ENCODE measurements around the gene SUGCT.

Gene SUGCT

GRCh38 chr7:40468891-40469864, 334.4 kb downstream of the SUGCT start:
- ChIA-PET POLR2A (no interaction called here), CTCF (no interaction called here)
- H3K4me1 ChIP-seq (ENCODE audit: control insufficient read depth, insufficient read depth, low read length) = no peaks in the 10 kb centered on the region

GRCh38 chr7:40470091-40470592, 335.3 kb downstream of the SUGCT start:
- CTCF ChIA-PET = no interaction called here
- H3K27ac ChIP-seq (ENCODE audit: extremely low read depth, low read depth, low read length) = no peak overlapping the region
- H3K36me3 ChIP-seq (ENCODE audit: control insufficient read depth in 2 of 2, insufficient read depth in 1 of 2, low read length in 2 of 2) = no peaks in the 10 kb centered on the region
- H3K4me1 ChIP-seq (ENCODE audit: control insufficient read depth, insufficient read depth, low read length) = no peaks in the 10 kb centered on the region
- POLR2A ChIA-PET = no interaction called here
- no peaks in the 10 kb centered on the region for H3K9me3 ChIP-seq (ENCODE audit: control insufficient read depth, insufficient read depth, low read depth, low read length)
- no peak overlapping the region for H3K4me3 ChIP-seq (ENCODE audit: low read depth, low read length)
- TF ChIP-seq PBX3 (CRISPR knock-in tag; IDR thresholded peaks at IDR 0.05) (no peak), ZEB2 (tag by site-specific recombination; IDR thresholded peaks at IDR 0.05) (no peak), PRDM2 (tag by site-specific recombination; IDR thresholded peaks at IDR 0.05; ENCODE audit: borderline replicate concordance) (no peak), ZNF830 (tag by site-specific recombination; IDR thresholded peaks at IDR 0.05; ENCODE audit: low read depth) (no peak), ZNF391 (tag by site-specific recombination; IDR thresholded peaks at IDR 0.05; ENCODE audit: borderline replicate concordance, low read depth) (no peak)

More at GRCh38 chr7:40468891-40469864, 334.4 kb downstream of the SUGCT start:
- Histone ChIP-seq H3K27ac (ENCODE audit: extremely low read depth, low read depth, low read length) (no peak overlapping the region), H3K36me3 (ENCODE audit: control insufficient read depth in 2 of 2, insufficient read depth in 1 of 2, low read length in 2 of 2) (no peaks in the 10 kb centered on the region), H3K9me3 (ENCODE audit: control insufficient read depth, insufficient read depth, low read depth, low read length) (no peaks in the 10 kb centered on the region), H3K4me3 (ENCODE audit: low read depth, low read length) (no peak overlapping the region)
- TF ChIP-seq ZNF112 (tag by site-specific recombination; IDR thresholded peaks at IDR 0.05) (no peak), TCF7L2 (IDR thresholded peaks at IDR 0.05; ENCODE audit: borderline replicate concordance, low read depth, low read length) (no peak), IKZF3 (tag by site-specific recombination; IDR thresholded peaks at IDR 0.05) (no peak), ZNF654 (tag by site-specific recombination; IDR thresholded peaks at IDR 0.05; ENCODE audit: low read depth) (no peak), ZNF426 (tag by site-specific recombination; IDR thresholded peaks at IDR 0.05) (no peak), ZNF350 (tag by site-specific recombination; IDR thresholded peaks at IDR 0.05) (no peak), SALL2 (tag by site-specific recombination; IDR thresholded peaks at IDR 0.05; ENCODE audit: borderline replicate concordance) (no peak), KLF9 (tag by site-specific recombination; IDR thresholded peaks at IDR 0.05; ENCODE audit: low read depth) (no peak), ZNF76 (tag by site-specific recombination; IDR thresholded peaks at IDR 0.05; ENCODE audit: borderline replicate concordance, low read depth) (no peak), KLF7 (tag by site-specific recombination; IDR thresholded peaks at IDR 0.05; ENCODE audit: borderline replicate concordance) (no peak), ZNF544 (tag by site-specific recombination; IDR thresholded peaks at IDR 0.05) (no peak), CTCF (tag by site-specific recombination; IDR thresholded peaks at IDR 0.05) (no peak), ZBTB26 (tag by site-specific recombination; optimal IDR thresholded peaks at IDR 0.05) (no peak), OVOL3 (tag by site-specific recombination; IDR thresholded peaks at IDR 0.05) (no peak), ZNF114 (tag by site-specific recombination; IDR thresholded peaks at IDR 0.05) (no peak), ZNF214 (tag by site-specific recombination; IDR thresholded peaks at IDR 0.05; ENCODE audit: borderline replicate concordance) (no peak)
- TF ChIP-seq, protein P1, sequence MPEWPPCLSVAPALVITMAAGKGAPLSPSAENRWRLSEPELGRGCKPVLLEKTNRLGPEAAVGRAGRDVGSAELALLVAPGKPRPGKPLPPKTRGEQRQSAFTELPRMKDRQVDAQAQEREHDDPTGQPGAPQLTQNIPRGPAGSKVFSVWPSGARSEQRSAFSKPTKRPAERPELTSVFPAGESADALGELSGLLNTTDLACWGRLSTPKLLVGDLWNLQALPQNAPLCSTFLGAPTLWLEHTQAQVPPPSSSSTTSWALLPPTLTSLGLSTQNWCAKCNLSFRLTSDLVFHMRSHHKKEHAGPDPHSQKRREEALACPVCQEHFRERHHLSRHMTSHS (tag by site-specific recombination; IDR thresholded peaks at IDR 0.05) = no peak
- TF ChIP-seq, protein P2, sequence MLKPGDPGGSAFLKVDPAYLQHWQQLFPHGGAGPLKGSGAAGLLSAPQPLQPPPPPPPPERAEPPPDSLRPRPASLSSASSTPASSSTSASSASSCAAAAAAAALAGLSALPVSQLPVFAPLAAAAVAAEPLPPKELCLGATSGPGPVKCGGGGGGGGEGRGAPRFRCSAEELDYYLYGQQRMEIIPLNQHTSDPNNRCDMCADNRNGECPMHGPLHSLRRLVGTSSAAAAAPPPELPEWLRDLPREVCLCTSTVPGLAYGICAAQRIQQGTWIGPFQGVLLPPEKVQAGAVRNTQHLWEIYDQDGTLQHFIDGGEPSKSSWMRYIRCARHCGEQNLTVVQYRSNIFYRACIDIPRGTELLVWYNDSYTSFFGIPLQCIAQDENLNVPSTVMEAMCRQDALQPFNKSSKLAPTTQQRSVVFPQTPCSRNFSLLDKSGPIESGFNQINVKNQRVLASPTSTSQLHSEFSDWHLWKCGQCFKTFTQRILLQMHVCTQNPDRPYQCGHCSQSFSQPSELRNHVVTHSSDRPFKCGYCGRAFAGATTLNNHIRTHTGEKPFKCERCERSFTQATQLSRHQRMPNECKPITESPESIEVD (tag by site-specific recombination; IDR thresholded peaks at IDR 0.05) = no peak

Data from HEK293 (cell line).